Activated B cell treated with CpG ODN at 0.5 μM for 24 hours (primary cell): ENCODE data around the gene ATP8A1. TPM values are rescaled to one million over a fixed set of nuclear protein-coding genes. Genes with fewer than 3 reads are reported as not detected.
A peak's percentile ranks its signal among the peaks of the same experiment; 100 is the strongest.

Experiments used
- ATAC-seq: fragments of 200-7000 bp; cut with Tn5 transposase; one replicate; pipeline ENCODE4 v1.10.0; 2021; ENCODE audit warnings: low read depth, mild to moderate bottlenecking, moderate library complexity
- CTCF ChIA-PET: fragments of 350-600 bp; sonication (Branson Sonifier 250); formaldehyde crosslinking; loops from one replicate; lab custom pipeline; 2021; ENCODE audit warnings: antibody characterized with exemption; lab: Charles Lee
- POLR2A ChIA-PET: fragments of 350-600 bp; sonication (Branson Sonifier 250); formaldehyde crosslinking; loops from one replicate; lab custom pipeline; 2021; ENCODE audit warnings: antibody characterized with exemption; lab: Charles Lee
- DNase-seq: peaks from one replicate; pipeline ENCODE4 v3.0.0; 2022
- H3K27ac Mint-ChIP-seq: one replicate; pipeline ENCODE4 v1.8.0; 2020; ENCODE audit warnings: mixed read lengths
- H3K27me3 Mint-ChIP-seq: one replicate; pipeline ENCODE4 v1.8.0; 2021; ENCODE audit warnings: mixed read lengths
- H3K36me3 Mint-ChIP-seq: one replicate; pipeline ENCODE4 v1.8.0; 2021; ENCODE audit warnings: low read depth, mixed read lengths
- H3K4me1 Mint-ChIP-seq: one replicate; pipeline ENCODE4 v1.8.0; 2021; ENCODE audit warnings: mixed read lengths
- H3K4me3 Mint-ChIP-seq: one replicate; pipeline ENCODE4 v1.8.0; 2020; ENCODE audit warnings: mild to moderate bottlenecking, mixed read lengths
- H3K9me3 Mint-ChIP-seq: one replicate; pipeline ENCODE4 v1.8.0; 2020; ENCODE audit warnings: mixed read lengths
- CTCF ChIP-seq: fragments of 200-600 bp; IDR thresholded peaks from one replicate; pipeline ENCODE4 v1.8.0; 2022; ENCODE audit warnings: antibody characterized with exemption, mild to moderate bottlenecking
- intact Hi-C: fragments of 100-400 bp; cut with micrococcal nuclease; formaldehyde crosslinking; loops from one replicate; pipeline ENCODE4 v1.15.1; 2024
- total RNA-seq: library from RNA; stranded (reverse); gene quantifications from 2 replicates; pipeline ENCODE4 v1.2.3, GENCODE V29; 2022

ATP8A1 gene
- total RNA-seq, 1 donor from 2014 or later = 35.6 TPM

- H3K9me3 Mint-ChIP-seq = no peaks in the 10 kb centered on the region
- no peak for TF ChIP-seq CTCF
- DNase-seq = no peak
- ChIA-PET POLR2A (interaction anchor here (0.6 to 2.2 kb wide), 2 partner anchors 15 to 76 kb away, joined by 8 to 14 read pairs; partner anchors contain the start of gene ATP8A1), CTCF (interaction anchor here (0.6 to 1.1 kb wide), 2 partner anchors 16 to 104 kb away, joined by 3 to 4 read pairs; partner anchors contain the start of gene ATP8A1)
- ATAC-seq = no peak
- H3K4me1 Mint-ChIP-seq = peaks cover 12% of the 10 kb centered on the region
- H3K27ac Mint-ChIP-seq = no peak overlapping the region
- H3K4me3 Mint-ChIP-seq = no peak overlapping the region
- no peaks in the 10 kb centered on the region for H3K36me3 Mint-ChIP-seq
- peaks cover 8% of the 10 kb centered on the region for H3K27me3 Mint-ChIP-seq
- intact Hi-C loops = no loop called here
Measured at GRCh38 chr4:42672359-42673081, 15.6 kb upstream of the ATP8A1 start.

- Mint-ChIP-seq H3K9me3 (no peaks in the 10 kb centered on the region), H3K4me1 (peaks cover 12% of the 10 kb centered on the region), H3K36me3 (no peaks in the 10 kb centered on the region), H3K4me3 (no peak overlapping the region), H3K27me3 (peaks cover 8% of the 10 kb centered on the region), H3K27ac (no peak overlapping the region)
- TF ChIP-seq CTCF = no peak
- intact Hi-C loops = no loop called here
- POLR2A ChIA-PET = interaction anchor here (2.2 kb wide), 1 partner anchor 14 kb away, joined by 14 read pairs; the partner anchor contains the start of gene ATP8A1
- CTCF ChIA-PET = interaction anchor here (1.5 kb wide), 1 partner anchor 10 kb away, joined by 3 read pairs; no protein-coding TSS in a partner anchor
- DNase-seq = no peak
- no peak for ATAC-seq
Measured at GRCh38 chr4:42671431-42672194, 14.7 kb upstream of the ATP8A1 start.

GRCh38 chr4:42658261-42658660 lies 1.4 kb upstream of the ATP8A1 start:
- ATAC-seq = no peak
- Mint-ChIP-seq H3K9me3 (no peaks in the 10 kb centered on the region), H3K4me3 (peak overlapping the region; percentile 93), H3K27ac (peak overlapping the region; percentile 99), H3K27me3 (no peaks in the 10 kb centered on the region), H3K4me1 (peaks cover 37% of the 10 kb centered on the region), H3K36me3 (peaks cover 11% of the 10 kb centered on the region)
- no peak for DNase-seq
- TF ChIP-seq CTCF = no peak
- ChIA-PET POLR2A (interaction anchor here (1.8 to 3.4 kb wide), 6 partner anchors 10 to 89 kb away, joined by 8 to 95 read pairs (median 17); no protein-coding TSS in a partner anchor), CTCF (interaction anchor here (0.7 to 3.1 kb wide), 2 partner anchors 89 to 91 kb away, joined by 3 to 36 read pairs; no protein-coding TSS in a partner anchor)
- intact Hi-C loops = loop anchor here (5.0 kb wide), 2 partner anchors 506 to 666 kb away; partner anchors contain the start of genes BEND4 and SLC30A9

- TF ChIP-seq CTCF = no peak
- H3K9me3 Mint-ChIP-seq = peaks cover 6% of the 10 kb centered on the region
- no peaks in the 10 kb centered on the region for H3K27me3 Mint-ChIP-seq
- ATAC-seq (no peak), DNase-seq (no peak)
- H3K4me1 Mint-ChIP-seq = peaks cover 41% of the 10 kb centered on the region
- intact Hi-C loops = loop anchor here (1.0 to 5.0 kb wide), 5 partner anchors 10 to 664 kb away; partner anchors contain the start of genes BEND4 and SLC30A9
- ChIA-PET CTCF (interaction anchor here (1.0 to 3.1 kb wide), 12 partner anchors 10 to 112 kb away, joined by 3 to 36 read pairs (median 4); no protein-coding TSS in a partner anchor), POLR2A (interaction anchor here (0.7 to 3.4 kb wide), 18 partner anchors 12 to 666 kb away, joined by 3 to 95 read pairs (median 10); partner anchors contain the start of gene SLC30A9)
- H3K36me3 Mint-ChIP-seq = peaks cover 18% of the 10 kb centered on the region
- peak overlapping the region; percentile 93 for H3K27ac Mint-ChIP-seq
- H3K4me3 Mint-ChIP-seq = peak overlapping the region; percentile 97
Measured at GRCh38 chr4:42656679-42656943, 294 bp downstream of the ATP8A1 start.
